Measurements from ENCODE around the gene AP3B1.

DNA sequence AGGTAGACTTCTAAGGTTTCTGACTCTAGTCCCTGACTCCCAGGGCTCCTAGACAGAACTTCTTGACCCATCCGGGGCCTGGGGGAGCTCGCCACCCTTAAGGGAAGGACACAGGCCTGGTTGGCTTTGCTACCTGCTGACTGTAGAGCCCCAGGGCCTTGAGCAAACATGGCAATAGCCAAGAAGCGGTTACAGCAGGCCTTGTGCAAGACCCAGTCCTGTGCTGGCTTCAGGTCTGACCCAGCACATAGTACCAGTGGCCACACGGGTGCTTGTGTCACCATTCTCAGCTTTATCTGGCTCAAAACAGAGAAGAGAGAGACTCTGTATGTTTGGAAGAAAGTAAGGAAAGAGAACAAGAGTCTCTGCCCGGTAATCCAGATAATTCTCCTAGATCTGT lies 41.8 kb downstream of the AP3B1 start:
- TF ChIP-seq, protein P1, sequence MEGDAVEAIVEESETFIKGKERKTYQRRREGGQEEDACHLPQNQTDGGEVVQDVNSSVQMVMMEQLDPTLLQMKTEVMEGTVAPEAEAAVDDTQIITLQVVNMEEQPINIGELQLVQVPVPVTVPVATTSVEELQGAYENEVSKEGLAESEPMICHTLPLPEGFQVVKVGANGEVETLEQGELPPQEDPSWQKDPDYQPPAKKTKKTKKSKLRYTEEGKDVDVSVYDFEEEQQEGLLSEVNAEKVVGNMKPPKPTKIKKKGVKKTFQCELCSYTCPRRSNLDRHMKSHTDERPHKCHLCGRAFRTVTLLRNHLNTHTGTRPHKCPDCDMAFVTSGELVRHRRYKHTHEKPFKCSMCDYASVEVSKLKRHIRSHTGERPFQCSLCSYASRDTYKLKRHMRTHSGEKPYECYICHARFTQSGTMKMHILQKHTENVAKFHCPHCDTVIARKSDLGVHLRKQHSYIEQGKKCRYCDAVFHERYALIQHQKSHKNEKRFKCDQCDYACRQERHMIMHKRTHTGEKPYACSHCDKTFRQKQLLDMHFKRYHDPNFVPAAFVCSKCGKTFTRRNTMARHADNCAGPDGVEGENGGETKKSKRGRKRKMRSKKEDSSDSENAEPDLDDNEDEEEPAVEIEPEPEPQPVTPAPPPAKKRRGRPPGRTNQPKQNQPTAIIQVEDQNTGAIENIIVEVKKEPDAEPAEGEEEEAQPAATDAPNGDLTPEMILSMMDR (IDR thresholded peaks at IDR 0.05; ENCODE audit: low read length) = no peak
- TF ChIP-seq EZH2 (IDR thresholded peaks at IDR 0.05; ENCODE audit: borderline replicate concordance, low read length) = no peak

All from OCI-LY1 (cell line).